Astrocyte (in vitro differentiated cells and primary cell): Measurements from ENCODE around the gene SIPA1.

ENCODE experiments used
- CTCF ChIP-seq: IDR thresholded peaks from 2 replicates; pipeline ENCODE4 v1.5.1; 2011; ENCODE audit warnings: low read depth, mild to moderate bottlenecking, inconsistent platforms, low read length, moderate library complexity; ENCODE audit not compliant: insufficient read depth
- EZH2 ChIP-seq: IDR thresholded peaks from 2 replicates; pipeline ENCODE4 v1.6.1; 2012; ENCODE audit warnings: mild to moderate bottlenecking, low read length, inconsistent platforms; ENCODE audit not compliant: insufficient read depth

- TF ChIP-seq CTCF (no peak), EZH2 (no peak)
These were observed 3.6 kb downstream of the SIPA1 start for GRCh38 chr11:65641297-65642013.
